Measurements from ENCODE around the gene TMEM203.

TMEM203 gene

GRCh38 chr9:137160716-137161557 lies 44.5 kb downstream of the TMEM203 start:
- no peaks in the 10 kb centered on the region for H4K20me1 ChIP-seq (ENCODE audit: insufficient read depth, low read length)
- no peak overlapping the region for H3K4me3 ChIP-seq (ENCODE audit: low read length)
- H3K9ac ChIP-seq (ENCODE audit: low read length): no peak overlapping the region
- no peak overlapping the region for H3K27ac ChIP-seq (ENCODE audit: low read length)
- H3K36me3 ChIP-seq (replicated peaks; ENCODE audit: insufficient read depth, low read length): no peaks in the 10 kb centered on the region
- H3K27me3 ChIP-seq (replicated peaks; ENCODE audit: insufficient read depth, low read length): peaks cover 65% of the 10 kb centered on the region
- TF ChIP-seq CTCF (IDR thresholded peaks at IDR 0.05; ENCODE audit: low read length): no peak
- TF ChIP-seq EZH2phosphoT487 (IDR thresholded peaks at IDR 0.05; ENCODE audit: low read length): no peak
- no peak for TF ChIP-seq EZH2 (optimal IDR thresholded peaks at IDR 0.05; ENCODE audit: low read depth, low read length)
- no peak overlapping the region for H3K4me2 ChIP-seq (ENCODE audit: low read depth, low read length)
- H2AFZ ChIP-seq (ENCODE audit: low read length): no peak overlapping the region
- no peak for DNase-seq
- peaks cover 23% of the 10 kb centered on the region for H3K4me1 ChIP-seq (ENCODE audit: low read length)
- no peaks in the 10 kb centered on the region for H3F3A ChIP-seq (ENCODE audit: insufficient read depth, low read length)
- no peaks in the 10 kb centered on the region for H3K9me3 ChIP-seq (replicated peaks; ENCODE audit: insufficient read depth, low read length)
- H3K9me2 ChIP-seq (replicated peaks; ENCODE audit: insufficient read depth, low read length): no peaks in the 10 kb centered on the region
- no peaks in the 10 kb centered on the region for H3K79me2 ChIP-seq (ENCODE audit: low read length)

- Histone ChIP-seq H3F3A (ENCODE audit: insufficient read depth, low read length) (no peaks in the 10 kb centered on the region), H3K79me2 (ENCODE audit: low read length) (no peaks in the 10 kb centered on the region), H2AFZ (ENCODE audit: low read length) (no peak overlapping the region), H3K27me3 (replicated peaks; ENCODE audit: insufficient read depth, low read length) (peaks cover 61% of the 10 kb centered on the region), H3K36me3 (replicated peaks; ENCODE audit: insufficient read depth, low read length) (no peaks in the 10 kb centered on the region), H3K9me3 (replicated peaks; ENCODE audit: insufficient read depth, low read length) (no peaks in the 10 kb centered on the region), H3K4me1 (ENCODE audit: low read length) (peaks cover 23% of the 10 kb centered on the region), H3K27ac (ENCODE audit: low read length) (no peak overlapping the region), H4K20me1 (ENCODE audit: insufficient read depth, low read length) (no peaks in the 10 kb centered on the region), H3K9me2 (replicated peaks; ENCODE audit: insufficient read depth, low read length) (no peaks in the 10 kb centered on the region), H3K9ac (ENCODE audit: low read length) (no peak overlapping the region), H3K4me3 (ENCODE audit: low read length) (no peak overlapping the region), H3K4me2 (ENCODE audit: low read depth, low read length) (no peak overlapping the region)
- no peak for DNase-seq
- no peak for TF ChIP-seq EZH2 (optimal IDR thresholded peaks at IDR 0.05; ENCODE audit: low read depth, low read length)
- TF ChIP-seq CTCF (IDR thresholded peaks at IDR 0.05; ENCODE audit: low read length): no peak
- no peak for TF ChIP-seq EZH2phosphoT487 (IDR thresholded peaks at IDR 0.05; ENCODE audit: low read length)
These were observed 45.4 kb downstream of the TMEM203 start for GRCh38 chr9:137160054-137160425.

GRCh38 chr9:137159105-137160053 lies 46.1 kb downstream of the TMEM203 start:
- TF ChIP-seq EZH2 (optimal IDR thresholded peaks at IDR 0.05; ENCODE audit: low read depth, low read length) (no peak), EZH2phosphoT487 (IDR thresholded peaks at IDR 0.05; ENCODE audit: low read length) (no peak), CTCF (IDR thresholded peaks at IDR 0.05; ENCODE audit: low read length) (no peak)
- no peak overlapping the region for H3K4me3 ChIP-seq (ENCODE audit: low read length)
- peak overlapping the region; percentile 52; the same call in 1 of the 2 replicates for H3K4me2 ChIP-seq (ENCODE audit: low read depth, low read length)
- H3K79me2 ChIP-seq (ENCODE audit: low read length): no peaks in the 10 kb centered on the region
- H3K36me3 ChIP-seq (replicated peaks; ENCODE audit: insufficient read depth, low read length): no peaks in the 10 kb centered on the region
- H3K9ac ChIP-seq (ENCODE audit: low read length): no peak overlapping the region
- H3K9me3 ChIP-seq (replicated peaks; ENCODE audit: insufficient read depth, low read length): no peaks in the 10 kb centered on the region
- no peaks in the 10 kb centered on the region for H3F3A ChIP-seq (ENCODE audit: insufficient read depth, low read length)
- no peaks in the 10 kb centered on the region for H3K9me2 ChIP-seq (replicated peaks; ENCODE audit: insufficient read depth, low read length)
- no peaks in the 10 kb centered on the region for H4K20me1 ChIP-seq (ENCODE audit: insufficient read depth, low read length)
- H3K27me3 ChIP-seq (replicated peaks; ENCODE audit: insufficient read depth, low read length): peaks cover 60% of the 10 kb centered on the region
- H2AFZ ChIP-seq (ENCODE audit: low read length): peak overlapping the region; percentile 4; the same call in 1 of the 2 replicates
- H3K4me1 ChIP-seq (ENCODE audit: low read length): peaks cover 23% of the 10 kb centered on the region
- no peak overlapping the region for H3K27ac ChIP-seq (ENCODE audit: low read length)
- DNase-seq: peak; percentile 7
